ENCODE measurements around the gene NOVA1.

The NOVA1 gene

GRCh38 chr14:26526137-26526536, 71.7 kb downstream of the NOVA1 start:
- Histone ChIP-seq H3K9me3 (ENCODE audit: control insufficient read depth in 2 of 2, low read length in 2 of 2) (no peaks in the 10 kb centered on the region), H3K4me1 (ENCODE audit: control insufficient read depth, insufficient read depth, low read length) (peaks cover 5% of the 10 kb centered on the region), H3K4me3 (ENCODE audit: low read length in 2 of 2) (no peak overlapping the region), H3K27ac (ENCODE audit: low read length) (no peak overlapping the region), H3K27me3 (ENCODE audit: control insufficient read depth in 1 of 2, insufficient read depth in 2 of 2, low read length in 2 of 2) (no peaks in the 10 kb centered on the region), H3K9ac (ENCODE audit: low read length in 2 of 2) (no peak overlapping the region), H3K36me3 (ENCODE audit: control insufficient read depth in 2 of 2, insufficient read depth in 2 of 2, low read length in 2 of 2) (no peaks in the 10 kb centered on the region)

- no peak overlapping the region for H3K27ac ChIP-seq (ENCODE audit: low read length)
- H3K9me3 ChIP-seq (ENCODE audit: control insufficient read depth in 2 of 2, low read length in 2 of 2): no peaks in the 10 kb centered on the region
- no peak overlapping the region for H3K4me3 ChIP-seq (ENCODE audit: low read length in 2 of 2)
- H3K36me3 ChIP-seq (ENCODE audit: control insufficient read depth in 2 of 2, insufficient read depth in 2 of 2, low read length in 2 of 2): no peaks in the 10 kb centered on the region
- H3K4me1 ChIP-seq (ENCODE audit: control insufficient read depth, insufficient read depth, low read length): peaks cover 5% of the 10 kb centered on the region
- no peaks in the 10 kb centered on the region for H3K27me3 ChIP-seq (ENCODE audit: control insufficient read depth in 1 of 2, insufficient read depth in 2 of 2, low read length in 2 of 2)
- no peak overlapping the region for H3K9ac ChIP-seq (ENCODE audit: low read length in 2 of 2)
These were observed 72.7 kb downstream of the NOVA1 start for GRCh38 chr14:26525085-26525484.

GRCh38 chr14:26522967-26523366, 74.9 kb downstream of the NOVA1 start:
- H3K27me3 ChIP-seq (ENCODE audit: control insufficient read depth in 1 of 2, insufficient read depth in 2 of 2, low read length in 2 of 2): no peaks in the 10 kb centered on the region
- H3K9me3 ChIP-seq (ENCODE audit: control insufficient read depth in 2 of 2, low read length in 2 of 2): no peaks in the 10 kb centered on the region
- H3K27ac ChIP-seq (ENCODE audit: low read length): no peak overlapping the region
- peaks cover 5% of the 10 kb centered on the region for H3K4me1 ChIP-seq (ENCODE audit: control insufficient read depth, insufficient read depth, low read length)
- H3K36me3 ChIP-seq (ENCODE audit: control insufficient read depth in 2 of 2, insufficient read depth in 2 of 2, low read length in 2 of 2): no peaks in the 10 kb centered on the region
- no peak overlapping the region for H3K9ac ChIP-seq (ENCODE audit: low read length in 2 of 2)
- no peak overlapping the region for H3K4me3 ChIP-seq (ENCODE audit: low read length in 2 of 2)

- no peaks in the 10 kb centered on the region for H3K4me1 ChIP-seq (ENCODE audit: control insufficient read depth, insufficient read depth, low read length)
- no peak overlapping the region for H3K27ac ChIP-seq (ENCODE audit: low read length)
These were observed 80.1 kb downstream of the NOVA1 start for GRCh38 chr14:26517771-26518170.

GRCh38 chr14:26500028-26500427, 97.8 kb downstream of the NOVA1 start:
- no peaks in the 10 kb centered on the region for H3K27me3 ChIP-seq (ENCODE audit: control insufficient read depth in 1 of 2, insufficient read depth in 2 of 2, low read length in 2 of 2)
- H3K36me3 ChIP-seq (ENCODE audit: control insufficient read depth in 2 of 2, insufficient read depth in 2 of 2, low read length in 2 of 2): no peaks in the 10 kb centered on the region
- H3K9ac ChIP-seq (ENCODE audit: low read length in 2 of 2): no peak overlapping the region
- H3K27ac ChIP-seq (ENCODE audit: low read length): no peak overlapping the region
- no peak overlapping the region for H3K4me3 ChIP-seq (ENCODE audit: low read length in 2 of 2)
- no peaks in the 10 kb centered on the region for H3K4me1 ChIP-seq (ENCODE audit: control insufficient read depth, insufficient read depth, low read length)
- no peaks in the 10 kb centered on the region for H3K9me3 ChIP-seq (ENCODE audit: control insufficient read depth in 2 of 2, low read length in 2 of 2)

More at GRCh38 chr14:26517771-26518170, 80.1 kb downstream of the NOVA1 start:
- Histone ChIP-seq H3K36me3 (ENCODE audit: control insufficient read depth in 2 of 2, insufficient read depth in 2 of 2, low read length in 2 of 2) (no peaks in the 10 kb centered on the region), H3K27me3 (ENCODE audit: control insufficient read depth in 1 of 2, insufficient read depth in 2 of 2, low read length in 2 of 2) (no peaks in the 10 kb centered on the region), H3K4me3 (ENCODE audit: low read length in 2 of 2) (no peak overlapping the region), H3K9ac (ENCODE audit: low read length in 2 of 2) (no peak overlapping the region), H3K9me3 (ENCODE audit: control insufficient read depth in 2 of 2, low read length in 2 of 2) (no peaks in the 10 kb centered on the region)

DNA sequence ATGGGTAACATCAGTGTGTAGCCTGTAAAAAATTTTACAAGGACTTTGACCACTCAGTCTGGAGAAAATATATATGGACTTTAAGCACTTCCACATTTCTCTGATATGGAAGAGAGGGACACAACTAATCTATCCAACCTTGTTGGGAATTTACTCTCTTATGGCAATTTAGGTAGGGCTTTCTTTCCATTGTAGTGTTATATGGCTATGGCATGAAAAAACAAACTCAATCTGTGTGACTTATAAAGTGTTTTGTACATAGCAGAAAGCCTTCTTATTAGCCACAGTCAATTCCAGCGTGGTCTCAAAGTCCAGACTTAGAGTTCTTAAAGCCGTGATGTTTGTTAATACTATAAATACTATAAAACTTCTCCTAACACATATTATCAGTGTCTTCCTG, 98.3 kb downstream of the NOVA1 start:
- no peaks in the 10 kb centered on the region for H3K27me3 ChIP-seq (ENCODE audit: control insufficient read depth in 1 of 2, insufficient read depth in 2 of 2, low read length in 2 of 2)
- H3K27ac ChIP-seq (ENCODE audit: low read length): no peak overlapping the region
- no peaks in the 10 kb centered on the region for H3K9me3 ChIP-seq (ENCODE audit: control insufficient read depth in 2 of 2, low read length in 2 of 2)
- H3K9ac ChIP-seq (ENCODE audit: low read length in 2 of 2): no peak overlapping the region
- H3K4me1 ChIP-seq (ENCODE audit: control insufficient read depth, insufficient read depth, low read length): no peaks in the 10 kb centered on the region
- H3K4me3 ChIP-seq (ENCODE audit: low read length in 2 of 2): no peak overlapping the region
- no peaks in the 10 kb centered on the region for H3K36me3 ChIP-seq (ENCODE audit: control insufficient read depth in 2 of 2, insufficient read depth in 2 of 2, low read length in 2 of 2)

DNA sequence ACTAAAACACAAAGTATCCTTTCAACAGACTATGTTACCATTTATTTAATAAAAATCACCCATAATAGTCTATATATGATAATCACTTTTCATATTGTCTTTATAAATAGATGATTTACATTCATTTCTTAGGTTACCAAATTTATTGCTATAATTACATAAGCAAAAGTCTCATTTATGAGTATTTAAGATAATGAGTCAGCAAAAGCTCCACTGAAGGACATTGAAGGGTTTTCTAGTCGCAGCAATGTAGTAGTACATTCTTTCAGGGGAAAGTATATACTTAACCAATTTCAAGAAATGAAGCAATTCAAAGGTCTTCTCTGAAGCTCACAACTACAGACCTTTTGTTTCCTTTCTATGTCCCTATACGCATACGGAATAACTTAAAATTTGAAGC, 110.9 kb downstream of the NOVA1 start:
- Histone ChIP-seq H3K27me3 (ENCODE audit: control insufficient read depth in 1 of 2, insufficient read depth in 2 of 2, low read length in 2 of 2) (no peaks in the 10 kb centered on the region), H3K9me3 (ENCODE audit: control insufficient read depth in 2 of 2, low read length in 2 of 2) (no peaks in the 10 kb centered on the region), H3K27ac (ENCODE audit: low read length) (no peak overlapping the region), H3K4me3 (ENCODE audit: low read length in 2 of 2) (no peak overlapping the region), H3K9ac (ENCODE audit: low read length in 2 of 2) (no peak overlapping the region), H3K4me1 (ENCODE audit: control insufficient read depth, insufficient read depth, low read length) (no peaks in the 10 kb centered on the region), H3K36me3 (ENCODE audit: control insufficient read depth in 2 of 2, insufficient read depth in 2 of 2, low read length in 2 of 2) (no peaks in the 10 kb centered on the region)

DNA sequence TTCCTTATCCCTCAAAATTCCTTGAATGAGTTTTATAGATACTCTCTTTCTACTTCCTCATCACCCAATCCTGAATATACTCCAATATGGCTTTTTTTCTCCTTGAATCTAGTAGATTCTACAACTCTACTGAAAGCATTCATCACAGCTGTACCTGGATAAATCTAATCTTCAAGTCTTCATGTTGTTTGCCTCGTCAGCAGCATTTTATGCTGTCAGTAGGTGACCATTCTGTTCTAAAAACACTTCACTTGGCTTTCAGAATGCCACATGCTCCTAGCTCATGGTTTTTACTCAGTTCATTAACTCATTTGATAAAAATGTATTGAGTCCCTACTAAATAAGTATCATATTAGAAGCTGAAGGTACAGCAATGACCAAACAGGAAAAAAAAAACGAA, 113.3 kb downstream of the NOVA1 start:
- H3K4me3 ChIP-seq (ENCODE audit: low read length in 2 of 2): no peak overlapping the region
- H3K4me1 ChIP-seq (ENCODE audit: control insufficient read depth, insufficient read depth, low read length): no peaks in the 10 kb centered on the region

DNA sequence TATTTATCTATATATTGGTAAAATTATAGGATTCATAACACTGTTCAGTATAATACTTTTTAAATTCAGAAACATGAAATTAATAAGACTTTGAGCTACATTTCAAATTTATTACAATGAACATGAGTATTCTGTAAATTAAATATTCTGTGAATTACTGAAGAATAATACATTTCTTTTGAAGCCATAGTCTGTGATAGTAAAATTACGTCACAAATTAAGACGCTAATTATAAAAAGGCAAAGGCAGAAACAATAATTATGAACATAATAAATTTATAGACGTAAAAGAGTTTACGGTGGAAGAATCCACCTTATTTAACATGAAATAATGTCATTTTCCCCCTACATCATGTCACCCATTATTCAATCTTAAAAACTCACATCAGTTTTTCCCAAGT, 118.9 kb downstream of the NOVA1 start:
- no peak overlapping the region for H3K4me3 ChIP-seq (ENCODE audit: low read length in 2 of 2)
- no peaks in the 10 kb centered on the region for H3K4me1 ChIP-seq (ENCODE audit: control insufficient read depth, insufficient read depth, low read length)
- no peaks in the 10 kb centered on the region for H3K9me3 ChIP-seq (ENCODE audit: control insufficient read depth in 2 of 2, low read length in 2 of 2)
- H3K27ac ChIP-seq (ENCODE audit: low read length): no peak overlapping the region
- no peaks in the 10 kb centered on the region for H3K36me3 ChIP-seq (ENCODE audit: control insufficient read depth in 2 of 2, insufficient read depth in 2 of 2, low read length in 2 of 2)
- H3K9ac ChIP-seq (ENCODE audit: low read length in 2 of 2): no peak overlapping the region
- no peaks in the 10 kb centered on the region for H3K27me3 ChIP-seq (ENCODE audit: control insufficient read depth in 1 of 2, insufficient read depth in 2 of 2, low read length in 2 of 2)

More for the DNA sequence above, 113.3 kb downstream of the NOVA1 start:
- H3K9ac ChIP-seq (ENCODE audit: low read length in 2 of 2): no peak overlapping the region
- H3K27ac ChIP-seq (ENCODE audit: low read length): no peak overlapping the region
- H3K36me3 ChIP-seq (ENCODE audit: control insufficient read depth in 2 of 2, insufficient read depth in 2 of 2, low read length in 2 of 2): no peaks in the 10 kb centered on the region
- H3K27me3 ChIP-seq (ENCODE audit: control insufficient read depth in 1 of 2, insufficient read depth in 2 of 2, low read length in 2 of 2): no peaks in the 10 kb centered on the region
- H3K9me3 ChIP-seq (ENCODE audit: control insufficient read depth in 2 of 2, low read length in 2 of 2): no peaks in the 10 kb centered on the region

DNA sequence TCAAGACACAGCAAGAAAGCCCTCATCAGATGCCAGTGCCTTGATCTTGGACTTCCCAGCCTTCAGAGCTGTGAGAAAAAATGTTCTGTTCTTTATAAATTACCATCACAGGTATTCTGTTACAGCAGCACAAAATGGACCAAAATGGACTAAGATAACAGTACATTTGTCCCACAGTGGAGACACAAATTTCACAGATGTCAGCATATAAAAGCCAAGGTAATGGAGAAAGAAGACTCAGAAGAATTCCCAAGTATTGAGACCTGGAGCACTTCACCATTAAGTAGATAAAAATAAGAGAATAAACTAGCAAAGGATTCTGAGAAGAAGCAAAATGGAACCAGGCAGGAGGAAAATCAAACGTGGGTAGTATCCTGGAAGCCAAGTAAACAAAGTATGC, 131.0 kb downstream of the NOVA1 start:
- no peak overlapping the region for H3K27ac ChIP-seq (ENCODE audit: low read length)
- H3K4me1 ChIP-seq (ENCODE audit: control insufficient read depth, insufficient read depth, low read length): no peaks in the 10 kb centered on the region
- H3K4me3 ChIP-seq (ENCODE audit: low read length in 2 of 2): no peak overlapping the region
- no peaks in the 10 kb centered on the region for H3K9me3 ChIP-seq (ENCODE audit: control insufficient read depth in 2 of 2, low read length in 2 of 2)
- H3K36me3 ChIP-seq (ENCODE audit: control insufficient read depth in 2 of 2, insufficient read depth in 2 of 2, low read length in 2 of 2): no peaks in the 10 kb centered on the region
- H3K9ac ChIP-seq (ENCODE audit: low read length in 2 of 2): no peak overlapping the region
- H3K27me3 ChIP-seq (ENCODE audit: control insufficient read depth in 1 of 2, insufficient read depth in 2 of 2, low read length in 2 of 2): no peaks in the 10 kb centered on the region

DNA sequence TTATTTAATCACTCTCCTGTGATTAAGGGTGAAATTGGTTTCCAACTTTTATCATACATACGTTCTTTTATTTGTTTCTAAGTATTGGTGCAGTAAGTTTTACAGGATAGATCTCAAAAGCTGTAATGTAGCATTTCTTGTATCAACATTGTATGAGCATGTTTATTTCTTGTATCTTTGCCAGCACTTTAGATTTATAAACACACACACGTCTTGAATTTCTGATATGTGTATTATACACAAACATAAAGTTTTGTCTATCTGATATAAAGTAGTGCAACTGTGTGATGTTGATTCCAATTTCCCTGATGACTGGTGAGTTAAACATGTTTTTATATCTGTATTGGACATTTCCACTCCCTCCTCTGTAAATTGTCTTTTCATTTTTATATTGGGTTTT, 134.7 kb downstream of the NOVA1 start:
- Histone ChIP-seq H3K36me3 (ENCODE audit: control insufficient read depth in 2 of 2, insufficient read depth in 2 of 2, low read length in 2 of 2) (no peaks in the 10 kb centered on the region), H3K4me3 (ENCODE audit: low read length in 2 of 2) (no peak overlapping the region), H3K9me3 (ENCODE audit: control insufficient read depth in 2 of 2, low read length in 2 of 2) (no peaks in the 10 kb centered on the region), H3K27me3 (ENCODE audit: control insufficient read depth in 1 of 2, insufficient read depth in 2 of 2, low read length in 2 of 2) (no peaks in the 10 kb centered on the region), H3K9ac (ENCODE audit: low read length in 2 of 2) (no peak overlapping the region), H3K4me1 (ENCODE audit: control insufficient read depth, insufficient read depth, low read length) (no peaks in the 10 kb centered on the region), H3K27ac (ENCODE audit: low read length) (no peak overlapping the region)

All from stomach smooth muscle (tissue), 2 donors.